Hepatocyte (in vitro differentiated cells): Measurements from ENCODE around the gene CDK5. TPM values are rescaled to one million over a fixed set of nuclear protein-coding genes. Genes with fewer than 3 reads are reported as not detected.

Experiments used
- DNase-seq: peaks from one replicate; pipeline ENCODE4 v3.0.0-alpha.2; 2016; ENCODE audit warnings: low spot score
- H2AFZ ChIP-seq: fragments of 200-600 bp; sonication (generic); 2 replicates; pipeline ENCODE4 v1.6.0; 2016; ENCODE audit warnings: antibody characterized with exemption, mild to moderate bottlenecking
- H3K27ac ChIP-seq: fragments of 200-600 bp; sonication (generic); 2 replicates; pipeline ENCODE4 v1.5.1; 2016; ENCODE audit warnings: mild to moderate bottlenecking
- H3K27me3 ChIP-seq: fragments of 200-600 bp; sonication (generic); 2 replicates; pipeline ENCODE4 v1.6.1; 2016
- H3K36me3 ChIP-seq: fragments of 200-600 bp; sonication (generic); replicated peaks from 2 replicates; pipeline ENCODE4 v1.5.1; 2016; ENCODE audit warnings: low read depth; ENCODE audit not compliant: insufficient read depth
- H3K4me1 ChIP-seq: fragments of 200-600 bp; sonication (generic); 2 replicates; pipeline ENCODE4 v1.5.1; 2016; ENCODE audit warnings: mild to moderate bottlenecking, moderate library complexity; ENCODE audit not compliant: insufficient read depth
- H3K4me2 ChIP-seq: fragments of 200-600 bp; sonication (generic); 2 replicates; pipeline ENCODE4 v1.6.0; 2016
- H3K4me3 ChIP-seq: fragments of 200-600 bp; sonication (generic); 2 replicates; pipeline ENCODE4 v1.5.1; 2016; ENCODE audit warnings: mild to moderate bottlenecking
- H3K79me2 ChIP-seq: fragments of 200-600 bp; sonication (generic); 2 replicates; pipeline ENCODE4 v1.6.0; 2017; ENCODE audit warnings: mild to moderate bottlenecking
- H3K9me2 ChIP-seq: fragments of 200-600 bp; sonication (generic); replicated peaks from 2 replicates; pipeline ENCODE4 v1.6.0; 2017; ENCODE audit warnings: mild to moderate bottlenecking; ENCODE audit not compliant: insufficient read depth
- H3K9me3 ChIP-seq: fragments of 200-600 bp; sonication (generic); 2 replicates; pipeline ENCODE4 v1.5.1; 2016; ENCODE audit warnings: low read depth, mild to moderate bottlenecking
- H4K20me1 ChIP-seq: fragments of 200-600 bp; sonication (generic); 2 replicates; pipeline ENCODE4 v1.6.0; 2016; ENCODE audit warnings: mild to moderate bottlenecking; ENCODE audit not compliant: insufficient read depth, poor library complexity, severe bottlenecking
- CTCF ChIP-seq: fragments of 200-600 bp; sonication (generic); IDR thresholded peaks from 2 replicates; pipeline ENCODE4 v1.5.1; 2016; ENCODE audit warnings: antibody characterized with exemption, mild to moderate bottlenecking; ENCODE audit not compliant: poor library complexity
- EZH2 ChIP-seq: fragments of 200-600 bp; sonication (generic); IDR thresholded peaks from 2 replicates; pipeline ENCODE4 v1.6.1; 2016; ENCODE audit warnings: antibody characterized with exemption, mild to moderate bottlenecking, borderline replicate concordance
- EZH2phosphoT487 ChIP-seq: fragments of 200-600 bp; sonication (generic); IDR thresholded peaks from one replicate; pipeline ENCODE4 v1.6.1; 2018; ENCODE audit warnings: antibody characterized with exemption, mild to moderate bottlenecking, low read depth, moderate library complexity; ENCODE audit not compliant: unreplicated experiment, severe bottlenecking
- WGBS: methylation state at CpG from one replicate; pipeline ENCODE4 v1.1.6; 2016; ENCODE audit warnings: low lambda C conversion rate; ENCODE audit errors: missing lambda C conversion rate; 5-methylcytosine and 5-hydroxymethylcytosine counted together
- polyA plus RNA-seq: library from polyadenylated mRNA; unstranded; fragments of >200 nt; fragmentation: Nextera tagmentation; extraction: Ambion mirVana; gene quantifications from 2 replicates; pipeline ENCODE4 v1.2.1, GENCODE V29; 2016
- total RNA-seq: library from RNA; depleted of rRNA; stranded (reverse); fragments of >200 nt; gene quantifications from 2 replicates; pipeline ENCODE4 v1.2.3, GENCODE V29; 2014

The CDK5 gene
- total and polyA plus RNA-seq, 2 experiments from 2014 or later: 17.4 to 29.4 TPM

- Histone ChIP-seq H2AFZ (no peak overlapping the region), H4K20me1 (peaks cover 52% of the 10 kb centered on the region)
These were observed 30.5 kb upstream of the CDK5 start for GRCh38 chr7:151088019-151088855.

GRCh38 chr7:151087245-151088018, 29.7 kb upstream of the CDK5 start:
- Histone ChIP-seq H3K4me2 (peak overlapping the region; percentile 100), H3K27ac (peak overlapping the region; percentile 83), H3K4me1 (peaks cover 46% of the 10 kb centered on the region), H3K9me2 (no peaks in the 10 kb centered on the region), H3K27me3 (no peaks in the 10 kb centered on the region), H3K36me3 (no peaks in the 10 kb centered on the region), H3K9me3 (no peaks in the 10 kb centered on the region), H3K79me2 (peaks cover 64% of the 10 kb centered on the region), H4K20me1 (peaks cover 45% of the 10 kb centered on the region), H3K4me3 (peak overlapping the region; percentile 95), H2AFZ (peak overlapping the region; percentile 66)
- 3% methylated on average over 52 of the region's 70 CpGs for WGBS
- no peak for TF ChIP-seq EZH2phosphoT487
- TF ChIP-seq CTCF: peak; percentile 38
- DNase-seq: peak; percentile 84

More at GRCh38 chr7:151088019-151088855, 30.5 kb upstream of the CDK5 start:
- H3K4me2 ChIP-seq: peak overlapping the region; percentile 100
- H3K79me2 ChIP-seq: peaks cover 65% of the 10 kb centered on the region
- H3K36me3 ChIP-seq: no peaks in the 10 kb centered on the region
- no peak for DNase-seq
- no peaks in the 10 kb centered on the region for H3K9me2 ChIP-seq
- H3K4me1 ChIP-seq: peaks cover 43% of the 10 kb centered on the region
- H3K27me3 ChIP-seq: no peaks in the 10 kb centered on the region
- peak overlapping the region; percentile 95 for H3K4me3 ChIP-seq
- H3K27ac ChIP-seq: peak overlapping the region; percentile 83
- WGBS: 46% methylated on average over 16 of the region's 16 CpGs
- TF ChIP-seq EZH2phosphoT487: no peak
- no peak for TF ChIP-seq CTCF
- no peak for TF ChIP-seq EZH2
- H3K9me3 ChIP-seq: no peaks in the 10 kb centered on the region

GRCh38 chr7:151086802-151087244, 29.1 kb upstream of the CDK5 start:
- Histone ChIP-seq H3K9me2 (no peaks in the 10 kb centered on the region), H4K20me1 (peaks cover 39% of the 10 kb centered on the region), H3K27ac (peak overlapping the region; percentile 83), H3K36me3 (no peaks in the 10 kb centered on the region), H3K27me3 (no peaks in the 10 kb centered on the region), H3K9me3 (no peaks in the 10 kb centered on the region), H3K79me2 (peaks cover 64% of the 10 kb centered on the region), H3K4me2 (peak overlapping the region; percentile 100), H3K4me3 (peak overlapping the region; percentile 95), H3K4me1 (peaks cover 52% of the 10 kb centered on the region), H2AFZ (peak overlapping the region; percentile 66)
- no peak for TF ChIP-seq EZH2phosphoT487
- TF ChIP-seq CTCF: no peak
- 1% methylated on average over 34 of the region's 56 CpGs for WGBS
- peak; percentile 55 for DNase-seq
